Loucy (cell line): ENCODE results near the gene APLP2.

ENCODE experiments used
- EZH2phosphoT487 ChIP-seq: fragments of 200-600 bp; IDR thresholded peaks from 2 replicates; pipeline ENCODE4 v1.6.1; 2018; ENCODE audit warnings: antibody characterized with exemption, mild to moderate bottlenecking, moderate library complexity, borderline replicate concordance
- TF ChIP-seq, protein P1 (sequence below): fragments of 200-600 bp; sonication (generic); conservative IDR thresholded peaks from 2 replicates; pipeline ENCODE4 v1.5.1; 2014; ENCODE audit warnings: mild to moderate bottlenecking, antibody characterized with exemption, low read length

DNA sequence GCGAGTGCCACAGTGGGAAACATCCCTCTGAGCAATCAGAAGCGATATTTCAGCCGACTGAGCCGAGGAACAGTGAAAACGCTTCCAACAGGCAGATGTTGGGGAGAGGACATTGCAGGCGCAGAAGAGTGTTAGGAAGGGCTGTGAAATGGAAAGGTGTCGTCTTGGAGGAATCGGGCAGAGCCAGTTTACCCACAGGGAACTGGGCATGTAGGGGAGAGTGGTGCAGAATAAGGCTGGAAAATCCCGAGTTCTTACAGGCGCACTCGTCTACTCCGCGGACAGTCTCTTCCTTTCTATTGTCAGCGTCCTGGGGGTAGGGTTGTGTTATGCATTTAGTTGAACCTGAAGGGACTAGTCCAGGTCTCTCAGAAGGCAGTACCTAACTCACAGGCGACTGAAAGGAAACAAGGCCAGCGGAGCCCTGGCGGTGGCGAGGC lies 1.1 kb upstream of the APLP2 start:
- TF ChIP-seq, protein P1, sequence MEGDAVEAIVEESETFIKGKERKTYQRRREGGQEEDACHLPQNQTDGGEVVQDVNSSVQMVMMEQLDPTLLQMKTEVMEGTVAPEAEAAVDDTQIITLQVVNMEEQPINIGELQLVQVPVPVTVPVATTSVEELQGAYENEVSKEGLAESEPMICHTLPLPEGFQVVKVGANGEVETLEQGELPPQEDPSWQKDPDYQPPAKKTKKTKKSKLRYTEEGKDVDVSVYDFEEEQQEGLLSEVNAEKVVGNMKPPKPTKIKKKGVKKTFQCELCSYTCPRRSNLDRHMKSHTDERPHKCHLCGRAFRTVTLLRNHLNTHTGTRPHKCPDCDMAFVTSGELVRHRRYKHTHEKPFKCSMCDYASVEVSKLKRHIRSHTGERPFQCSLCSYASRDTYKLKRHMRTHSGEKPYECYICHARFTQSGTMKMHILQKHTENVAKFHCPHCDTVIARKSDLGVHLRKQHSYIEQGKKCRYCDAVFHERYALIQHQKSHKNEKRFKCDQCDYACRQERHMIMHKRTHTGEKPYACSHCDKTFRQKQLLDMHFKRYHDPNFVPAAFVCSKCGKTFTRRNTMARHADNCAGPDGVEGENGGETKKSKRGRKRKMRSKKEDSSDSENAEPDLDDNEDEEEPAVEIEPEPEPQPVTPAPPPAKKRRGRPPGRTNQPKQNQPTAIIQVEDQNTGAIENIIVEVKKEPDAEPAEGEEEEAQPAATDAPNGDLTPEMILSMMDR: no peak
- no peak for TF ChIP-seq EZH2phosphoT487
